Activated CD4-positive, alpha-beta memory T cell treated with anti-CD3 and anti-CD28 coated beads, Interleukin-2, amount 10 ng/mL, durations not matched to agents 7 days and 5 days (primary cell): ENCODE measurements around the gene CAMK2G. TPM values are rescaled to one million over a fixed set of nuclear protein-coding genes. Genes with fewer than 3 reads are reported as not detected.
"Not testable (repeated sequence)": the region's sequence is repeated elsewhere in the genome, so short reads cannot be mapped to it uniquely, and the experiment has no call there.

Experiments
- CTCF ChIA-PET: fragments of 350-600 bp; sonication (Branson Sonifier 250); formaldehyde crosslinking; loops from one replicate; lab custom pipeline; 2021; ENCODE audit warnings: antibody characterized with exemption, inconsistent platforms; lab: Charles Lee
- POLR2A ChIA-PET: fragments of 350-600 bp; sonication (Branson Sonifier 250); formaldehyde crosslinking; loops from one replicate; lab custom pipeline; 2021; ENCODE audit warnings: antibody characterized with exemption; lab: Charles Lee
- DNase-seq: peaks from one replicate; pipeline ENCODE4 v3.0.0-alpha.2; 2020
- H3K27ac Mint-ChIP-seq: one replicate; pipeline ENCODE4 v1.8.0; 2021; ENCODE audit warnings: mild to moderate bottlenecking, mixed read lengths
- H3K27me3 Mint-ChIP-seq: one replicate; pipeline ENCODE4 v1.8.0; 2021; ENCODE audit warnings: mixed read lengths
- H3K36me3 Mint-ChIP-seq: one replicate; pipeline ENCODE4 v1.8.0; 2021; ENCODE audit warnings: low read depth, mixed read lengths
- H3K4me1 Mint-ChIP-seq: one replicate; pipeline ENCODE4 v1.8.0; 2021; ENCODE audit warnings: mixed read lengths
- H3K4me3 Mint-ChIP-seq: one replicate; pipeline ENCODE4 v1.8.0; 2021; ENCODE audit warnings: mild to moderate bottlenecking, mixed read lengths
- H3K9me3 Mint-ChIP-seq: one replicate; pipeline ENCODE4 v1.8.0; 2021; ENCODE audit warnings: mixed read lengths
- total RNA-seq, 2 experiments: library from RNA; stranded (reverse); gene quantifications; one replicate each; pipeline ENCODE4 v1.2.3, GENCODE V29; 2021

CAMK2G gene
- total RNA-seq, 2 experiments from 2014 or later = 46.4 to 48.5 TPM

DNA sequence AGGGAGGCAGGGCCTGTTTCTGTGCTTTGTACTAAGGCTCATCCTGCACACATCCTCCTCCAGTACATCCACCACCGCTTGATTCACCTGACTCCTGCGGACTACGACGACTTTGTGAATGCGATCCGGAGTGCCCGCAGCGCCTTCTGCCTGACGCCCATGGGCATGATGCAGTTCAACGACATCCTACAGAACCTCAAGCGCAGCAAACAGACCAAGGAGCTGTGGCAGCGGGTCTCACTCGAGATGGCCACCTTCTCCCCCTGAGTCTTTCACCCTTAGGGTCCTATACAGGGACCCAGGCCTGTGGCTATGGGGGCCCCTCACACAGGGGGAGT, 73.1 kb downstream of the CAMK2G start:
- H3K9me3 Mint-ChIP-seq = no peaks in the 10 kb centered on the region
- no peak overlapping the region for H3K27ac Mint-ChIP-seq
- ChIA-PET CTCF (interaction anchor here (0.7 kb wide), 1 partner anchor 78 kb away, joined by 3 read pairs; no protein-coding TSS in a partner anchor), POLR2A (interaction anchor here (1.7 to 6.4 kb wide), 2 partner anchors 8 to 15 kb away, joined by 7 to 35 read pairs; no protein-coding TSS in a partner anchor)
- DNase-seq = no peak
- H3K27me3 Mint-ChIP-seq = no peaks in the 10 kb centered on the region
- H3K4me3 Mint-ChIP-seq = no peak overlapping the region
- peaks cover 21% of the 10 kb centered on the region for H3K4me1 Mint-ChIP-seq
- peaks cover 78% of the 10 kb centered on the region for H3K36me3 Mint-ChIP-seq

GRCh38 chr10:73800560-73801252, 73.6 kb downstream of the CAMK2G start:
- CTCF ChIA-PET = no interaction called here
- H3K4me1 Mint-ChIP-seq = peaks cover 16% of the 10 kb centered on the region
- no peaks in the 10 kb centered on the region for H3K27me3 Mint-ChIP-seq
- H3K36me3 Mint-ChIP-seq = peaks cover 73% of the 10 kb centered on the region
- DNase-seq = no peak
- H3K27ac Mint-ChIP-seq = no peak overlapping the region
- no peak overlapping the region for H3K4me3 Mint-ChIP-seq
- H3K9me3 Mint-ChIP-seq = no peaks in the 10 kb centered on the region
- POLR2A ChIA-PET = interaction anchor here (0.8 to 6.4 kb wide), 3 partner anchors 9 to 41 kb away, joined by 3 to 35 read pairs (median 7); no protein-coding TSS in a partner anchor

GRCh38 chr10:73799899-73800559, 74.3 kb downstream of the CAMK2G start:
- H3K27me3 Mint-ChIP-seq = no peaks in the 10 kb centered on the region
- ChIA-PET POLR2A (interaction anchor here (0.8 to 6.4 kb wide), 5 partner anchors 9 to 41 kb away, joined by 3 to 35 read pairs (median 7); partner anchors contain the start of gene CHCHD1), CTCF (no interaction called here)

GRCh38 chr10:73798927-73799560, 75.3 kb downstream of the CAMK2G start:
- ChIA-PET CTCF (no interaction called here), POLR2A (interaction anchor here (0.9 to 6.4 kb wide), 6 partner anchors 10 to 20 kb away, joined by 3 to 35 read pairs (median 7); partner anchors contain the start of genes CHCHD1 and ZSWIM8)
- peaks cover 10% of the 10 kb centered on the region for H3K4me1 Mint-ChIP-seq
- no peak overlapping the region for H3K4me3 Mint-ChIP-seq
- no peak overlapping the region for H3K27ac Mint-ChIP-seq
- no peaks in the 10 kb centered on the region for H3K9me3 Mint-ChIP-seq
- no peaks in the 10 kb centered on the region for H3K27me3 Mint-ChIP-seq
- peaks cover 78% of the 10 kb centered on the region for H3K36me3 Mint-ChIP-seq
- no peak for DNase-seq

More at GRCh38 chr10:73799899-73800559, 74.3 kb downstream of the CAMK2G start:
- DNase-seq = no peak
- H3K36me3 Mint-ChIP-seq = peaks cover 73% of the 10 kb centered on the region
- no peak overlapping the region for H3K27ac Mint-ChIP-seq
- no peaks in the 10 kb centered on the region for H3K9me3 Mint-ChIP-seq
- H3K4me1 Mint-ChIP-seq = peaks cover 12% of the 10 kb centered on the region
- no peak overlapping the region for H3K4me3 Mint-ChIP-seq

GRCh38 chr10:73798087-73798486, 76.3 kb downstream of the CAMK2G start:
- Mint-ChIP-seq H3K36me3 (peaks cover 77% of the 10 kb centered on the region), H3K9me3 (no peaks in the 10 kb centered on the region), H3K4me3 (no peak overlapping the region), H3K27me3 (no peaks in the 10 kb centered on the region), H3K27ac (no peak overlapping the region), H3K4me1 (peaks cover 4% of the 10 kb centered on the region)
- POLR2A ChIA-PET = interaction anchor here (0.7 to 6.4 kb wide), 7 partner anchors 10 to 35 kb away, joined by 3 to 35 read pairs (median 7); partner anchors contain the start of genes CHCHD1 and ZSWIM8
- CTCF ChIA-PET = no interaction called here
- DNase-seq = no peak

- no peaks in the 10 kb centered on the region for H3K4me1 Mint-ChIP-seq
- ChIA-PET CTCF (no interaction called here), POLR2A (interaction anchor here (0.7 to 6.4 kb wide), 5 partner anchors 9 to 34 kb away, joined by 3 to 35 read pairs (median 7); partner anchors contain the start of genes CHCHD1 and ZSWIM8)
- H3K27me3 Mint-ChIP-seq = no peaks in the 10 kb centered on the region
- H3K27ac Mint-ChIP-seq = no peak overlapping the region
- no peak for DNase-seq
- no peak overlapping the region for H3K4me3 Mint-ChIP-seq
- peaks cover 77% of the 10 kb centered on the region for H3K36me3 Mint-ChIP-seq
- no peaks in the 10 kb centered on the region for H3K9me3 Mint-ChIP-seq
Observed at GRCh38 chr10:73797324-73798025, 76.9 kb downstream of the CAMK2G start.

- Mint-ChIP-seq H3K4me1 (no peaks in the 10 kb centered on the region), H3K36me3 (peaks cover 70% of the 10 kb centered on the region), H3K9me3 (no peaks in the 10 kb centered on the region), H3K27me3 (no peaks in the 10 kb centered on the region), H3K27ac (no peak overlapping the region), H3K4me3 (no peak overlapping the region)
- DNase-seq = no peak
- ChIA-PET POLR2A (interaction anchor here (1.0 to 6.4 kb wide), 4 partner anchors 11 to 380 kb away, joined by 3 to 35 read pairs (median 8); partner anchors contain the start of gene CHCHD1), CTCF (no interaction called here)
Observed at GRCh38 chr10:73796766-73797165, 77.6 kb downstream of the CAMK2G start.

DNA sequence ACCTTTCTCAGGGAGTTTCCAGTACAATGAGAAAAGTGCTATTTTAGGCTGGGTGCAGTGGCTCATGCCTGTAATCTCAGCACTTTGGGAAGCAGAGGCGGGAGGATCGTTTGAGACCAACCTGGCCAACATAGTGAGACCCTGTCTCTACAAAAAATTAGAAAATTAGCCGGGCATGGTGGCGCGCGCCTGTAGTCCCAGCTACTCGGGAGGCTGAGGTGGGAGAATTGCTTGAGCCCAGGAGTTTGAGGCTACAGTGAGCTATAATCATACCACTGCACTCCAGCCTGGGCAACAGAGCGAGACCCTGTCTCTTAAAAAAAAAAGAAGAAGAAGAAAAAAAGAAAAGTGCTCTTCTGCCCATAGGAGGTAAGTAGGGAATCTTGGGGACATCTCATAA, 78.3 kb downstream of the CAMK2G start:
- peaks cover 71% of the 10 kb centered on the region for H3K36me3 Mint-ChIP-seq
- H3K4me3 Mint-ChIP-seq, CTCF ChIA-PET, DNase-seq, H3K27me3 Mint-ChIP-seq, H3K4me1 Mint-ChIP-seq, H3K27ac Mint-ChIP-seq, H3K9me3 Mint-ChIP-seq: not testable (repeated sequence)
- POLR2A ChIA-PET = interaction anchor here (1.0 to 6.4 kb wide), 4 partner anchors 10 to 381 kb away, joined by 3 to 35 read pairs (median 5); no protein-coding TSS in a partner anchor

- H3K27me3 Mint-ChIP-seq, H3K27ac Mint-ChIP-seq, H3K9me3 Mint-ChIP-seq, CTCF ChIA-PET, DNase-seq, H3K4me1 Mint-ChIP-seq, H3K4me3 Mint-ChIP-seq: not testable (repeated sequence)
- POLR2A ChIA-PET = interaction anchor here (0.5 to 6.4 kb wide), 5 partner anchors 9 to 22 kb away, joined by 3 to 35 read pairs (median 6); partner anchors contain the start of gene ZSWIM8
- peaks cover 71% of the 10 kb centered on the region for H3K36me3 Mint-ChIP-seq
Observed at GRCh38 chr10:73795491-73795890, 78.9 kb downstream of the CAMK2G start.

GRCh38 chr10:73793456-73793855, 80.9 kb downstream of the CAMK2G start:
- Mint-ChIP-seq H3K27ac (no peak overlapping the region), H3K27me3 (no peaks in the 10 kb centered on the region), H3K9me3 (no peaks in the 10 kb centered on the region), H3K4me3 (no peak overlapping the region), H3K36me3 (peaks cover 74% of the 10 kb centered on the region), H3K4me1 (peaks cover 1% of the 10 kb centered on the region)
- POLR2A ChIA-PET = interaction anchor here (1.5 to 3.7 kb wide), 4 partner anchors 7 to 16 kb away, joined by 3 to 22 read pairs (median 6); partner anchors contain the start of gene CHCHD1
- CTCF ChIA-PET = no interaction called here
- no peak for DNase-seq

DNA sequence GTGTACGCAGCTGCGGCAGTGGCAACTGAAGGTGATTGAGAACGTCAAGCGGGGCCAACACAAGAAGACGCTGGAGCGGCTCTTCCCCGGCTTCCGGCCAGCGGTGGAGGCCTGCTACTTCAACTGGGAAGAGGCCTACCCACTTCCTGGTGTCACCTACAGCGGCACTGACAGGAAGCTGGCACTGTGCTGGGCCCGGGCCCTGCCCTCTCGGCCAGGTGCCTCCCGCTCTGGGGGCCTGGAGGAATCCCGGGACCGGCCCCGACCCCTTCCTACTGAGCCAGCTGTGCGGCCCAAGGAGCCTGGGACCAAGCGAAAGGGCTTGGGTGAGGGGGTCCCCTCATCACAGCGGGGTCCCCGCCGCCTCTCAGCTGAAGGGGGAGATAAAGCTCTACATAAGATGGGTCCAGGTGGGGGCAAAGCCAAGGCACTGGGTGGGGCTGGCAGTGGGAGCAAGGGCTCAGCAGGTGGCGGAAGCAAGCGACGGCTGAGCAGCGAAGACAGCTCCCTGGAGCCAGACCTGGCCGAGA, 82.4 kb downstream of the CAMK2G start:
- no peaks in the 10 kb centered on the region for H3K9me3 Mint-ChIP-seq
- peaks cover 59% of the 10 kb centered on the region for H3K36me3 Mint-ChIP-seq
- ChIA-PET POLR2A (interaction anchor here (1.0 to 3.7 kb wide), 3 partner anchors 10 to 18 kb away, joined by 3 to 22 read pairs (median 7); no protein-coding TSS in a partner anchor), CTCF (no interaction called here)
- H3K4me3 Mint-ChIP-seq = no peak overlapping the region
- no peak for DNase-seq
- peaks cover 11% of the 10 kb centered on the region for H3K4me1 Mint-ChIP-seq
- no peaks in the 10 kb centered on the region for H3K27me3 Mint-ChIP-seq
- no peak overlapping the region for H3K27ac Mint-ChIP-seq
